ENCODE data around the gene LBH. TPM values are rescaled to one million over a fixed set of nuclear protein-coding genes. Genes with fewer than 3 reads are reported as not detected.

The LBH gene
- total RNA-seq, 1 donor from 2014 or later = 51.7 TPM

- no peaks in the 10 kb centered on the region for H3K9me3 ChIP-seq (ENCODE audit: insufficient read depth, low read depth, low read length)
These were observed 4.9 kb upstream of the LBH start for GRCh38 chr2:30226144-30227032.

GRCh38 chr2:30229596-30229995 is 1.7 kb upstream of the LBH start:
- FAIRE-seq (no peak), DNase-seq (ENCODE audit: low read depth) (no peak)
- Mint-ChIP-seq H3K27me3 (ENCODE audit: low read depth, unreplicated experiment) (no peaks in the 10 kb centered on the region), H3K36me3 (ENCODE audit: low read depth, unreplicated experiment) (peaks cover 3% of the 10 kb centered on the region), H3K9me3 (ENCODE audit: unreplicated experiment) (no peaks in the 10 kb centered on the region), H3K4me3 (ENCODE audit: unreplicated experiment) (peak overlapping the region; percentile 66), H3K4me1 (ENCODE audit: low read depth, unreplicated experiment) (peaks cover 29% of the 10 kb centered on the region), H3K27ac (ENCODE audit: unreplicated experiment) (no peak overlapping the region)
- H2AFZ ChIP-seq (ENCODE audit: low read depth, low read length) = no peak overlapping the region
- no peak overlapping the region for H3K4me2 ChIP-seq (ENCODE audit: low read length)
- H4K20me1 ChIP-seq (ENCODE audit: insufficient read depth, low read length) = peaks cover 26% of the 10 kb centered on the region
- H3K36me3 ChIP-seq (ENCODE audit: insufficient read depth, low read length) = no peaks in the 10 kb centered on the region
- no peak overlapping the region for H3K4me3 ChIP-seq (ENCODE audit: insufficient read depth, low read depth, low read length)
- H3K79me2 ChIP-seq (ENCODE audit: insufficient read depth, low read length) = peaks cover 29% of the 10 kb centered on the region
- H3K27ac ChIP-seq (ENCODE audit: low read depth, low read length) = no peak overlapping the region
- H3K9me3 ChIP-seq (ENCODE audit: insufficient read depth, low read depth, low read length) = no peaks in the 10 kb centered on the region
- H3K9ac ChIP-seq (ENCODE audit: low read length) = no peak overlapping the region
- no peaks in the 10 kb centered on the region for H3K27me3 ChIP-seq (ENCODE audit: insufficient read depth, low read length)
- TF ChIP-seq CTCF (IDR thresholded peaks at IDR 0.05; ENCODE audit: insufficient read depth, low read depth, low read length) (no peak), EZH2 (IDR thresholded peaks at IDR 0.05; ENCODE audit: insufficient read depth, low read length) (no peak)
- H3K4me1 ChIP-seq (ENCODE audit: insufficient read depth, low read length) = peaks cover 48% of the 10 kb centered on the region

More at GRCh38 chr2:30226144-30227032, 4.9 kb upstream of the LBH start:
- peaks cover 4% of the 10 kb centered on the region for H3K27me3 ChIP-seq (ENCODE audit: insufficient read depth, low read length)
- H4K20me1 ChIP-seq (ENCODE audit: insufficient read depth, low read length) = no peaks in the 10 kb centered on the region
- H3K4me3 ChIP-seq (ENCODE audit: insufficient read depth, low read depth, low read length) = no peak overlapping the region
- H3K79me2 ChIP-seq (ENCODE audit: insufficient read depth, low read length) = no peaks in the 10 kb centered on the region
- peaks cover 29% of the 10 kb centered on the region for H3K4me1 ChIP-seq (ENCODE audit: insufficient read depth, low read length)
- H2AFZ ChIP-seq (ENCODE audit: low read depth, low read length) = peak overlapping the region; percentile 13
- H3K27ac ChIP-seq (ENCODE audit: low read depth, low read length) = peak overlapping the region; percentile 75
- Mint-ChIP-seq H3K9me3 (ENCODE audit: unreplicated experiment) (peaks cover 2% of the 10 kb centered on the region), H3K4me3 (ENCODE audit: unreplicated experiment) (no peak overlapping the region), H3K4me1 (ENCODE audit: low read depth, unreplicated experiment) (peaks cover 20% of the 10 kb centered on the region), H3K27ac (ENCODE audit: unreplicated experiment) (peak overlapping the region; percentile 43), H3K36me3 (ENCODE audit: low read depth, unreplicated experiment) (peaks cover 1% of the 10 kb centered on the region), H3K27me3 (ENCODE audit: low read depth, unreplicated experiment) (peaks cover 14% of the 10 kb centered on the region)
- DNase-seq (ENCODE audit: low read depth) (peak; percentile 93), FAIRE-seq (no peak)
- H3K9ac ChIP-seq (ENCODE audit: low read length) = peak overlapping the region; percentile 69
- no peak for TF ChIP-seq EZH2 (IDR thresholded peaks at IDR 0.05; ENCODE audit: insufficient read depth, low read length)
- TF ChIP-seq CTCF (IDR thresholded peaks at IDR 0.05; ENCODE audit: insufficient read depth, low read depth, low read length) = no peak
- no peaks in the 10 kb centered on the region for H3K36me3 ChIP-seq (ENCODE audit: insufficient read depth, low read length)
- H3K4me2 ChIP-seq (ENCODE audit: low read length) = peak overlapping the region; percentile 82
